Neural progenitor cell (in vitro differentiated cells): ENCODE measurements around the gene PANK2.
"Not testable (repeated sequence)": the region's sequence is repeated elsewhere in the genome, so short reads cannot be mapped to it uniquely, and the experiment has no call there.

Experiments
- EZH2 ChIP-seq: fragments of 200-600 bp; sonication (generic); IDR thresholded peaks from 2 replicates; pipeline ENCODE4 v1.6.1; 2017; ENCODE audit warnings: antibody characterized with exemption, mild to moderate bottlenecking, moderate library complexity
- EZH2phosphoT487 ChIP-seq: fragments of 200-600 bp; sonication (generic); IDR thresholded peaks from 2 replicates; pipeline ENCODE4 v1.6.1; 2017; ENCODE audit warnings: antibody characterized with exemption

DNA sequence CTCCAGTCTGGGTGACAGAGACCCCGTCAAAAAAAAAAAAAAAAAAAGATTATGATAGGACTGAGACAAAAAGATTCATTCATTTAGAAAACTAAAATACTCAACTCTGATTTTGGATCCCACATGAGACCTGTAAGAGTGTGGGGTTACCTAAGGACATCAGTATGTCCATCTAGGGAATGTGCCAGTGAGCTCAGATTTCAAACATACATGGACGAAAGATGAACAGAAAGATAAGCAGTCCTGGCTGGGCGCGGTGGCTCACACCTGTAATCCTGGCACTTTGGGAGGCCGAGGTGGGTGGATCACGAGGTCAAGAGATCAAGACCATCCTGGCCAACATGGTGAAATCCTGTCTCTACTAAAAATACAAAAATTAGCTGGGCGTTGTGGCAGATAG lies 57.5 kb downstream of the PANK2 start:
- TF ChIP-seq EZH2phosphoT487, EZH2: not testable (repeated sequence)
